ENCODE measurements around the gene PKMYT1.
"Not testable (repeated sequence)": the region's sequence is repeated elsewhere in the genome, so short reads cannot be mapped to it uniquely, and the experiment has no call there.

PKMYT1 gene

DNA sequence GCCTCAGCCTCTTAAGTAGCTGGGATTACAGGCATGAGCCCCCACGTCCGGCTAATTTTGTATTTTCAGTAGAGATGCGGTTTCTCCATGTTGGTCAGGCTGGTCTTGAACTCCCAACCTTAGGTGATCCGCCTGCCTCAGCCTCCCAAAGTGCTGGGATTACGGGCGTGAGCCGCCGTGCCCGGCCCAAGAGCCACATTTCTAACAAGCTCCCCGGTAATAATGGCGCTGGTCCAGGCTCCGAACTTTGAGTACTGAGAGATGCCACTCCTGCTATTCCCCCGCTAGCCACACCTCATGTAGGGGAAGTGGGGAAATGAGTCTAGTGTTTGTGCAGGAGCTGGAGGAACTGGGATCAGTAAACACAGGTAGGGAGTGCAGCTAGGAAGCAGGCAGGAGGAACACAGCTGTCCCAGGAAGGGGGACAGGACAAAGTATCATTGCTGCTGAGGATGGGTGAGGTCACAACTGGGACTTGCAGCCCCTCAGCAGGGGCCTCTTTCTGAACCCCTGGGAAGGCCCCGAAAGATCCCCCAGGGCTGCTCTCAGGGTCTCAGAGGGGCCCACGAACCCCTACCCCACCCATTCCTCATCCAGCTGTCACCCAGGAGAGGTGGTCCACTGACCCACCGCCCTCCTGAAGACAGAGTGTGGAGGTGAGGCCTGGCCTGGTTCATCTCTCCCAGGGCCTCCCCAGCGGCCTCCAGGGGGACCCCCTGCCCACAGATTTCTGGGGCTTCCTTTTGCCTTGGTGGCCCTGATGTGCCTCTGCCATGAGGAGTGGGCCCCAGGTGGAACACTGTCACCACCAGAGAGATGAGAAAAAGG is 19.8 kb downstream of the PKMYT1 start:
- DNase-seq (ENCODE audit: low read depth, low spot score): no peak

- no peak for DNase-seq (ENCODE audit: low read depth, low spot score)
These were observed 21.0 kb downstream of the PKMYT1 start for GRCh38 chr16:2959206-2959605.

GRCh38 chr16:2956579-2956956 is 23.7 kb downstream of the PKMYT1 start:
- DNase-seq (ENCODE audit: low read depth, low spot score): no peak

GRCh38 chr16:2955779-2956578 is 24.3 kb downstream of the PKMYT1 start:
- no peak for DNase-seq (ENCODE audit: low read depth, low spot score)

- DNase-seq (ENCODE audit: low read depth, low spot score): no peak
These were observed 24.8 kb downstream of the PKMYT1 start for GRCh38 chr16:2955438-2955778.

GRCh38 chr16:2954656-2955381 is 25.4 kb downstream of the PKMYT1 start:
- no peak for DNase-seq (ENCODE audit: low read depth, low spot score)

- DNase-seq (ENCODE audit: low read depth, low spot score): no peak
These were observed 26.3 kb downstream of the PKMYT1 start for GRCh38 chr16:2953706-2954627.

DNA sequence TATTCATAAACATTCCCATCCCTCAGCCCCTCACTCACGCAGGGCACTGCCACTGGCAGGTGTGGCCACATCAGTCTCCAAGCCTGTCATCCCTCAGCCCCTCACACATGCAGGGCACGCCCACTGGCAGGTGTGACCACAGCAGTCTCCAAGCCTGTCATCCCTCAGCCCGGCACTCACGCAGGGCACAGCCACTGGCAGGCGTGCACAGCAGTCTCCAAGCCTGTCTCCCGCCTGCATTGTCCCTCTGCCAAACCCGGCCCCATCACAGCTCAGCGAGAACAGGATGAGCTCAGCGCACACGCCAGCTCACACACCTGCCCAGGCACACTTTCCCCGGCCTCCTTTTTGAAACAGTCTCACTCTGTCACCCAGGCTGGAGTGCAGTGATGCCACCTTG is 27.6 kb downstream of the PKMYT1 start:
- DNase-seq (ENCODE audit: low read depth, low spot score): no peak

GRCh38 chr16:2950773-2951172 is 29.5 kb downstream of the PKMYT1 start:
- DNase-seq (ENCODE audit: low read depth, low spot score): no peak

DNA sequence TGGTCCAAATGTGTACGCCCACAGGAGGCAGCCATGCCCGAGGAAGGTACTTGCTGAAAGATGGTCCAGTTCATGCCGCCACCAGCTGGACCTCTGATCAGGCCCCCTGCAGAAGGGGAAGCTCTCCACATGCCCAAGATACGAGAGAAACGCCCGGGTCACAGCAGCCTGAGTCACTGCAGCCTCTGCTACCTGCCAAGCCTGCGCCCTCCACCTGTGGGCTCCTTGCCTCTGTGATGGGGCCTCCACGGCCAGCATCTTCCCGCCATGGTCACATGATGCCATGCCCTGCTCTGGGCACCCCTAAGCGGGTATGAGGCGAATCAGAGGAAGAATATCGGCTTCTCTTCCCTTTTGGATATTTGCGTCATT is 29.9 kb downstream of the PKMYT1 start:
- DNase-seq (ENCODE audit: low read depth, low spot score): no peak

DNA sequence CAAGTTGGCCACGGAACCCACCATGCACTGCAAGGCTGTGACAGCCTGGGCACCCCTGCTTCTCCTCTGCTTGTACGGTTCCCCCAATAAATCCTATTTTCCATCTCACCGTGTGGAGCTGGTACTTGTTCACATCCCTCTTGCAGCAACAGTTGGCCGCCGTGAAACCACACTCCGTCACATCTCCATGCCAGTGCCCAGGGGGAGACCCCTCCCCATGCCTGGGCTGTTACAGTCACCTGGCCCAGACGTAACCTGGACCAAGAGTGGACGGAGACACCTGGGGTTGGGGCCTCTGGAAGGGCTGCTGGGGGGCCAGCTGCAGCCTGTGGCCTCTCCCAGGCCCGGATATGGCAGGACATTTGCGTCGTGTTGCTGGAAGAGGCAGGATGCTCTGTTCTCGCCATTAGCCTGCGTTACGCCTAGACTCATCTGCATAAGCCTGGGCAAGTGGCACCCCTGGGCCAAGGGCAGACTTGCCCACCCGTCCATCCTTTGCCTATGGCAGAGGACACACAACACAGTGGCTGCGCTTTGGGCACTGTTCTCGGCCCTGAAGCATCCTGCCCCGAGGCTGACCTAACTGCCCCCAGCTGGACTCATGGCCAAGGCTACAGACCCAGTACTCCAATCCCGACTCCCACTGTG is 30.4 kb downstream of the PKMYT1 start:
- DNase-seq (ENCODE audit: low read depth, low spot score): no peak

DNA sequence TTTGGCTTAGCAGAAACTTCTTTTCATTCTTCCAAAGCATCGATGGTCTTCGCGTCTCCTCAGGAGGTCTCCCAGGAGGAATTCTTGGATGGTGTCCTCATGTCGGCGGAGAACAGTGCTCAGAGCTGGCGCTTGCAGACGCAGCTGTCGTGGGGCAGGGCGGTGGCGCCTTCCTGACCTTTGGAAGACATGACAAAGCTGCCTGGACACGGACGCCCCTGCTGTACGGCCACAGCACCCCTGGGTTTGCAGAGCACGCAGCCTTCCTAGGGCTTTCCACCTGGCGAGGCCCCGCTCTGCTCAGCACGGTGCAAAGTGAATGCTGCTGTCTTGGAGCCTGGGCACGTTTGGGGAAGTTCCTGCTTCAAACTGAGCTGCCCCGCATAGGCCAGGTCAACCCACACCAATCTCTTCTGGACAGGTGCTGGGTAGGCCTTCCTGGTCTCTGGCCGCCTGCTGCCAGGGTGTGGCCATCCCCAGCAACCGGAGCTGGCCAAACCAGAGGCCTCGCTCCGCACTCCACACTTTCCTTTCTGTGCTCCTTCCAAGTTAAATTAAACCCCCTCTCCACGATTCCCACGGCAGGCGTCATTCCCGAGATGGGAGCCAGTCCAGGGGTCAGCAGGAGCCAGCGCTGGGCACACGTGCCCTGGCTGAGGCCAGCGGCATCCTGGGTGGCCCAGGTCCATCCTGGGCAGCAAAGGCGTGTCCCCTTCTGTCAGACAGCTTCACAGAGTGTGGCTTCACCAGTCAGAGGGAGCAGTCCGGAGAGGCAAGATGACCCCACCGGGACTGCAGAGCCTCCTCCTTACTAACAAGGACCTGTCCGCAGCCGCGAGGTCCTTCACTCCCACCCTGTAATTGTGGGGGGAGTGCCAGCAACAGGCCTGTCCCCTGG is 31.2 kb downstream of the PKMYT1 start:
- DNase-seq (ENCODE audit: low read depth, low spot score): no peak

DNA sequence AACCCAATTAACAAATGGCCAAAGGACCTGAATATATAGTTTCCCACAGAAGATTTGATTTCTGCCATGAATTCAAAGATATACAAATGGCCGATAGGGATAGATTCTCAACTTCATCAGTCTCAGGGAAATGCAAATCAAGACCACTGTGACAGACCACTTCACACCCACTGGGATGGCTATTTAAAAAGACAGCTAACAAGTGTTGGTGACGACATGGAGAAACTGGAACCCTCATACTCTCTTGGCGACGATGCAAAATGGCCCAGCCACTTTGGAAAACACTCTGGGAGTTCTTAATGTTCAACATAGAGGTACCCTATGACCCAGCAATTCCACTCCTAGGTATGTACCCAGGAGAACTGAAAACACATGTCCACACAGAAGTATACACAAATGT is 33.6 kb downstream of the PKMYT1 start:
- no peak for DNase-seq (ENCODE audit: low read depth, low spot score)

DNA sequence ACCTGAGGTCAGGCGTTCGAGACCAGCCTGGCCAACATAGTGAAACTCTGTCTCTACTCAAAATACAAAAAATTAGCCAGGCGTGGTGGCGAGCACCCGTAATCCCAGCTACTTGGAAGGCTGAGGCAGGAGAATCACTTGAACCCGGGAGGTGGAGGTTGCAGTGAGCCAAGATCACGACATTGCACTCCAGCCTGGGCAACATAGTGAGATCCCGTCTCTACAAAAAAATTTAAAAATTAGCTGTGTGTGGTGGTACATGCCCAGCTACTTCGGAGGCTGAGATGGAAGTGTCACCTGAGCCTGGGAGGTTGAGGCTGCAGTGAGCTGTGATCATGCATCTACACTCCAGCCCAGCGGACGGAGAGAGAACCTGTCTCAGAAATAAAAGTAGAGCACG is 36.5 kb downstream of the PKMYT1 start:
- DNase-seq (ENCODE audit: low read depth, low spot score): not testable (repeated sequence)

- no peak for DNase-seq (ENCODE audit: low read depth, low spot score)
These were observed 38.2 kb downstream of the PKMYT1 start for GRCh38 chr16:2942045-2942444.

GRCh38 chr16:2939968-2940367 is 40.3 kb downstream of the PKMYT1 start:
- no peak for DNase-seq (ENCODE audit: low read depth, low spot score)

GRCh38 chr16:2938206-2938605 is 42.0 kb downstream of the PKMYT1 start:
- DNase-seq (ENCODE audit: low read depth, low spot score): no peak

DNA sequence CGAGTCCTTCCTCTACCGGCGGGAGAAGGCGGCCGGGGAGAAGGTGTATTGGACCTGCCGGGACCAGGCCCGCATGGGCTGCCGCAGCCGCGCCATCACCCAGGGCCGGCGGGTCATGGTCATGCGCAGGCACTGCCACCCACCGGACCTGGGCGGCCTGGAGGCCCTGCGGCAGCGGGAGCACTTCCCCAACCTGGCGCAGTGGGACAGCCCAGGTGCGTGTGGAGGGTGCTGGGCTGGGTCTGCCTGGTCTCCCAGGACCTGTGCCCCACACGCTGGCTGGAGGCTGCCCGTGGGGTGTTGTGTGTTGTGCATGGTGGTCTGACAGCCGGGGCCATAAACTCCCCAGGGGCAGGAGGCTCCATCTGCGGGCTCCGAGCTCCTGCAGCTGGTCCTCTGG is 43.1 kb downstream of the PKMYT1 start:
- no peak for DNase-seq (ENCODE audit: low read depth, low spot score)

- no peak for DNase-seq (ENCODE audit: low read depth, low spot score)
These were observed 43.7 kb downstream of the PKMYT1 start for GRCh38 chr16:2936436-2937011.

- no peak for DNase-seq (ENCODE audit: low read depth, low spot score)
These were observed 45.8 kb downstream of the PKMYT1 start for GRCh38 chr16:2934450-2934849.

Data from activated CD4-positive, CD25-positive, alpha-beta regulatory T cell treated with anti-CD3 and anti-CD28 coated beads, Interleukin-2, amount 50 U/mL, for 16 hours (primary cell).